HepG2 (cell line): Measurements from ENCODE around the gene THSD4. TPM values are rescaled to one million over a fixed set of nuclear protein-coding genes. Genes with fewer than 3 reads are reported as not detected.
A peak's percentile ranks its signal among the peaks of the same experiment; 100 is the strongest.

ENCODE experiments used
- EED ChIP-seq: sonication (generic); formaldehyde crosslinking; IDR thresholded peaks from 2 replicates; pipeline ENCODE4 v1.5.0; 2020; ENCODE audit warnings: mild to moderate bottlenecking, missing genetic modification reagents
- FOXO1 ChIP-seq: sonication (generic); formaldehyde crosslinking; IDR thresholded peaks from 2 replicates; pipeline ENCODE4 v1.4.0; 2020; ENCODE audit warnings: missing genetic modification reagents
- GATAD1 ChIP-seq: IDR thresholded peaks from 2 replicates; pipeline ENCODE4 v1.6.1; 2016; ENCODE audit warnings: missing genetic modification reagents, missing compliant biosample characterization
- GLI4 ChIP-seq: sonication (generic); formaldehyde crosslinking; IDR thresholded peaks from 2 replicates; pipeline ENCODE4 v1.5.1; 2020; ENCODE audit warnings: missing genetic modification reagents, mild to moderate bottlenecking, moderate library complexity, borderline replicate concordance
- GTF2F1 ChIP-seq: fragments of 150-350 bp; IDR thresholded peaks from 2 replicates; pipeline ENCODE4 v1.6.1; 2014; ENCODE audit warnings: low read length
- HMG20B ChIP-seq: conservative IDR thresholded peaks from 2 replicates; pipeline ENCODE4 v1.6.1; 2016; ENCODE audit warnings: missing genetic modification reagents, missing compliant biosample characterization
- MXD4 ChIP-seq: IDR thresholded peaks from 2 replicates; pipeline ENCODE4 v1.6.1; 2016; ENCODE audit warnings: mild to moderate bottlenecking, missing biosample characterization, missing genetic modification reagents
- POLR2G ChIP-seq: fragments of 200-400 bp; formaldehyde crosslinking; IDR thresholded peaks from 2 replicates; pipeline ENCODE4 v1.6.1; 2018; ENCODE audit warnings: mild to moderate bottlenecking, low read depth, low read length, moderate library complexity
- RARA ChIP-seq: IDR thresholded peaks from 2 replicates; pipeline ENCODE4 v1.6.1; 2016; ENCODE audit warnings: missing genetic modification reagents, missing compliant biosample characterization
- SOX5 ChIP-seq: IDR thresholded peaks from 2 replicates; pipeline ENCODE4 v1.6.1; 2016; ENCODE audit warnings: borderline replicate concordance
- ZNF556 ChIP-seq: sonication (generic); formaldehyde crosslinking; IDR thresholded peaks from 2 replicates; pipeline ENCODE4 v1.4.0; 2020; ENCODE audit warnings: mild to moderate bottlenecking, missing genetic modification reagents, borderline replicate concordance
- polyA plus RNA-seq, 8 experiments: library from polyadenylated mRNA; depleted of rRNA in 3 of 8; stranded (reverse) in 7 of 8; unstranded in 1 of 8; fragments of >200 nt; fragmentation: Illumina TruSeq in 4 of 8; extraction: Trizol in 4 of 8; gene quantifications; 2 replicates each; pipeline versions ENCODE4 v1.2.1 to v1.2.3, GENCODE V29; 2011 to 2016; ENCODE audit warnings: low read depth in 4 of 8, missing spikeins in 1 of 8, mixed read lengths in 1 of 8; ENCODE audit not compliant: insufficient read depth in 1 of 8
- total RNA-seq, 5 experiments: library from RNA; depleted of rRNA; stranded (reverse); fragments of >200 nt; fragmentation: Illumina TruSeq; extraction: Trizol; gene quantifications; 2 replicates each; pipeline ENCODE4 v1.2.3, GENCODE V29; 2016; ENCODE audit warnings: low read depth in 1 of 5
- TF ChIP-seq, protein P1 (sequence below): sonication (generic); formaldehyde crosslinking; IDR thresholded peaks from 2 replicates; pipeline ENCODE4 v1.8.0; 2022; ENCODE audit warnings: mild to moderate bottlenecking, missing genetic modification reagents, borderline replicate concordance
- TF ChIP-seq, protein P2 (sequence below): sonication (generic); formaldehyde crosslinking; IDR thresholded peaks from 2 replicates; pipeline ENCODE4 v1.8.0; 2023; ENCODE audit warnings: mild to moderate bottlenecking, missing genetic modification reagents
- TF ChIP-seq, protein P3 (sequence below): IDR thresholded peaks from 2 replicates; pipeline ENCODE4 v1.4.0; 2020; ENCODE audit warnings: mild to moderate bottlenecking, missing genetic modification reagents
- TF ChIP-seq, protein P4 (sequence below): sonication (generic); formaldehyde crosslinking; IDR thresholded peaks from 2 replicates; pipeline ENCODE4 v1.5.1; 2020; ENCODE audit warnings: mild to moderate bottlenecking, missing genetic modification reagents, borderline replicate concordance
- TF ChIP-seq, protein P5 (sequence below): sonication (generic); formaldehyde crosslinking; IDR thresholded peaks from 2 replicates; pipeline ENCODE4 v1.9.0; 2021; ENCODE audit warnings: missing genetic modification reagents, mild to moderate bottlenecking, borderline replicate concordance

THSD4 gene
- total and polyA plus RNA-seq, 2 of the 13 experiments (the other 11 are each of a cell fraction or from before 2014, with no cell fraction given) = 0.07 to 0.21 TPM

DNA sequence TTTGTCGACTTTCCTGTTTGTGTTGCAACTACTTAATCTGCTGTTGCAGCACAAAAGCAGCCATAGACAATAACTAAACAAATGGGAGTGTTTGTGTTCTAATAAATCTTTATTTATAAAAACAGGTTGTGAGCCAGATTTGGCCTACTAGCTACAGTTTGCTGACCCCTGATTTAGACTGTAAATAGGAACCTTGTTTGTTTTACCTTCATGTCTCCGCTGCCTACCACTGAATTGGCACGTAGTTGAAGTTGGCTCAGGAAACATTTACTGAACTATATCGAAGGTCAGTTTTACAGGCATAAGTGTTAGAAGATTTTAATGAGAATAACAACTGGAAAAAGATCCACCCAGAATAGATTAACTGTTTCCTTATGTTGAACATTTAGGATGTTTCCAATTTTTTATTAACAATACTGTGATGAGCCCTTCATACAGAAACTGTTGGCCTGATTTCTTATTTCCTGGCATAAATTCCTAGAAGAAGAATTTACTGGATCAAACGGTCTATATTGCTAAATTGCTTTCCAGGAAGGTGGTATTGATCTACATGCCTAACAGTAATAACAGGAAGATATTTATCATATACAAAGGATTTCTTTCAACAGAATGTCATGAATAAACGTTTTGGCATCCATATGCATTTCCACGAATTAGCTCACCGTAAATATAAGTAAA is 538.9 kb downstream of the THSD4 start (continued):
- TF ChIP-seq, protein P1, sequence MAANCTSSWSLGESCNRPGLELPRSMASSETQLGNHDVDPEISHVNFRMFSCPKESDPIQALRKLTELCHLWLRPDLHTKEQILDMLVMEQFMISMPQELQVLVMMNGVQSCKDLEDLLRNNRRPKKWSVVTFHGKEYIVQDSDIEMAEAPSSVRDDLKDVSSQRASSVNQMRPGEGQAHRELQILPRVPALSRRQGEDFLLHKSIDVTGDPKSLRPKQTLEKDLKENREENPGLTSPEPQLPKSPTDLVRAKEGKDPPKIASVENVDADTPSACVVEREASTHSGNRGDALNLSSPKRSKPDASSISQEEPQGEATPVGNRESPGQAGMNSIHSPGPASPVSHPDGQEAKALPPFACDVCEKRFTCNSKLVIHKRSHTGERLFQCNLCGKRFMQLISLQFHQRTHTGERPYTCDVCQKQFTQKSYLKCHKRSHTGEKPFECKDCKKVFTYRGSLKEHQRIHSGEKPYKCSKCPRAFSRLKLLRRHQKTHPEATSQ (CRISPR knock-in tag) = no peak
- TF ChIP-seq, protein P2, sequence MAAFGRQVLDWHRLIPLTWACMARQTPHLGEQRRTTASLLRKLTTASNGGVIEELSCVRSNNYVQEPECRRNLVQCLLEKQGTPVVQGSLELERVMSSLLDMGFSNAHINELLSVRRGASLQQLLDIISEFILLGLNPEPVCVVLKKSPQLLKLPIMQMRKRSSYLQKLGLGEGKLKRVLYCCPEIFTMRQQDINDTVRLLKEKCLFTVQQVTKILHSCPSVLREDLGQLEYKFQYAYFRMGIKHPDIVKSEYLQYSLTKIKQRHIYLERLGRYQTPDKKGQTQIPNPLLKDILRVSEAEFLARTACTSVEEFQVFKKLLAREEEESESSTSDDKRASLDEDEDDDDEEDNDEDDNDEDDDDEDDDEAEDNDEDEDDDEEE = no peak
- TF ChIP-seq POLR2G (no peak), EED (CRISPR knock-in tag) (no peak), ZNF556 (CRISPR knock-in tag) (no peak), FOXO1 (CRISPR knock-in tag) (peak; percentile 84; the same call in 1 of the 2 replicates), RARA (CRISPR knock-in tag) (peak; percentile 89), GTF2F1 (no peak), HMG20B (peak; percentile 98), GLI4 (CRISPR knock-in tag) (no peak), SOX5 (peak; percentile 83), GATAD1 (CRISPR knock-in tag) (0 out of 2 replicates have a peak, but pooled peaks have one; percentile 41), MXD4 (CRISPR knock-in tag) (no peak)
- TF ChIP-seq, protein P3, sequence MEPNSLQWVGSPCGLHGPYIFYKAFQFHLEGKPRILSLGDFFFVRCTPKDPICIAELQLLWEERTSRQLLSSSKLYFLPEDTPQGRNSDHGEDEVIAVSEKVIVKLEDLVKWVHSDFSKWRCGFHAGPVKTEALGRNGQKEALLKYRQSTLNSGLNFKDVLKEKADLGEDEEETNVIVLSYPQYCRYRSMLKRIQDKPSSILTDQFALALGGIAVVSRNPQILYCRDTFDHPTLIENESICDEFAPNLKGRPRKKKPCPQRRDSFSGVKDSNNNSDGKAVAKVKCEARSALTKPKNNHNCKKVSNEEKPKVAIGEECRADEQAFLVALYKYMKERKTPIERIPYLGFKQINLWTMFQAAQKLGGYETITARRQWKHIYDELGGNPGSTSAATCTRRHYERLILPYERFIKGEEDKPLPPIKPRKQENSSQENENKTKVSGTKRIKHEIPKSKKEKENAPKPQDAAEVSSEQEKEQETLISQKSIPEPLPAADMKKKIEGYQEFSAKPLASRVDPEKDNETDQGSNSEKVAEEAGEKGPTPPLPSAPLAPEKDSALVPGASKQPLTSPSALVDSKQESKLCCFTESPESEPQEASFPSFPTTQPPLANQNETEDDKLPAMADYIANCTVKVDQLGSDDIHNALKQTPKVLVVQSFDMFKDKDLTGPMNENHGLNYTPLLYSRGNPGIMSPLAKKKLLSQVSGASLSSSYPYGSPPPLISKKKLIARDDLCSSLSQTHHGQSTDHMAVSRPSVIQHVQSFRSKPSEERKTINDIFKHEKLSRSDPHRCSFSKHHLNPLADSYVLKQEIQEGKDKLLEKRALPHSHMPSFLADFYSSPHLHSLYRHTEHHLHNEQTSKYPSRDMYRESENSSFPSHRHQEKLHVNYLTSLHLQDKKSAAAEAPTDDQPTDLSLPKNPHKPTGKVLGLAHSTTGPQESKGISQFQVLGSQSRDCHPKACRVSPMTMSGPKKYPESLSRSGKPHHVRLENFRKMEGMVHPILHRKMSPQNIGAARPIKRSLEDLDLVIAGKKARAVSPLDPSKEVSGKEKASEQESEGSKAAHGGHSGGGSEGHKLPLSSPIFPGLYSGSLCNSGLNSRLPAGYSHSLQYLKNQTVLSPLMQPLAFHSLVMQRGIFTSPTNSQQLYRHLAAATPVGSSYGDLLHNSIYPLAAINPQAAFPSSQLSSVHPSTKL (CRISPR knock-in tag) = peak; percentile 93
- TF ChIP-seq, protein P4, sequence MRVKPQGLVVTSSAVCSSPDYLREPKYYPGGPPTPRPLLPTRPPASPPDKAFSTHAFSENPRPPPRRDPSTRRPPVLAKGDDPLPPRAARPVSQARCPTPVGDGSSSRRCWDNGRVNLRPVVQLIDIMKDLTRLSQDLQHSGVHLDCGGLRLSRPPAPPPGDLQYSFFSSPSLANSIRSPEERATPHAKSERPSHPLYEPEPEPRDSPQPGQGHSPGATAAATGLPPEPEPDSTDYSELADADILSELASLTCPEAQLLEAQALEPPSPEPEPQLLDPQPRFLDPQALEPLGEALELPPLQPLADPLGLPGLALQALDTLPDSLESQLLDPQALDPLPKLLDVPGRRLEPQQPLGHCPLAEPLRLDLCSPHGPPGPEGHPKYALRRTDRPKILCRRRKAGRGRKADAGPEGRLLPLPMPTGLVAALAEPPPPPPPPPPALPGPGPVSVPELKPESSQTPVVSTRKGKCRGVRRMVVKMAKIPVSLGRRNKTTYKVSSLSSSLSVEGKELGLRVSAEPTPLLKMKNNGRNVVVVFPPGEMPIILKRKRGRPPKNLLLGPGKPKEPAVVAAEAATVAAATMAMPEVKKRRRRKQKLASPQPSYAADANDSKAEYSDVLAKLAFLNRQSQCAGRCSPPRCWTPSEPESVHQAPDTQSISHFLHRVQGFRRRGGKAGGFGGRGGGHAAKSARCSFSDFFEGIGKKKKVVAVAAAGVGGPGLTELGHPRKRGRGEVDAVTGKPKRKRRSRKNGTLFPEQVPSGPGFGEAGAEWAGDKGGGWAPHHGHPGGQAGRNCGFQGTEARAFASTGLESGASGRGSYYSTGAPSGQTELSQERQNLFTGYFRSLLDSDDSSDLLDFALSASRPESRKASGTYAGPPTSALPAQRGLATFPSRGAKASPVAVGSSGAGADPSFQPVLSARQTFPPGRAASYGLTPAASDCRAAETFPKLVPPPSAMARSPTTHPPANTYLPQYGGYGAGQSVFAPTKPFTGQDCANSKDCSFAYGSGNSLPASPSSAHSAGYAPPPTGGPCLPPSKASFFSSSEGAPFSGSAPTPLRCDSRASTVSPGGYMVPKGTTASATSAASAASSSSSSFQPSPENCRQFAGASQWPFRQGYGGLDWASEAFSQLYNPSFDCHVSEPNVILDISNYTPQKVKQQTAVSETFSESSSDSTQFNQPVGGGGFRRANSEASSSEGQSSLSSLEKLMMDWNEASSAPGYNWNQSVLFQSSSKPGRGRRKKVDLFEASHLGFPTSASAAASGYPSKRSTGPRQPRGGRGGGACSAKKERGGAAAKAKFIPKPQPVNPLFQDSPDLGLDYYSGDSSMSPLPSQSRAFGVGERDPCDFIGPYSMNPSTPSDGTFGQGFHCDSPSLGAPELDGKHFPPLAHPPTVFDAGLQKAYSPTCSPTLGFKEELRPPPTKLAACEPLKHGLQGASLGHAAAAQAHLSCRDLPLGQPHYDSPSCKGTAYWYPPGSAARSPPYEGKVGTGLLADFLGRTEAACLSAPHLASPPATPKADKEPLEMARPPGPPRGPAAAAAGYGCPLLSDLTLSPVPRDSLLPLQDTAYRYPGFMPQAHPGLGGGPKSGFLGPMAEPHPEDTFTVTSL (CRISPR knock-in tag) = peak; percentile 92; the same call in 1 of the 2 replicates
- TF ChIP-seq, protein P5, sequence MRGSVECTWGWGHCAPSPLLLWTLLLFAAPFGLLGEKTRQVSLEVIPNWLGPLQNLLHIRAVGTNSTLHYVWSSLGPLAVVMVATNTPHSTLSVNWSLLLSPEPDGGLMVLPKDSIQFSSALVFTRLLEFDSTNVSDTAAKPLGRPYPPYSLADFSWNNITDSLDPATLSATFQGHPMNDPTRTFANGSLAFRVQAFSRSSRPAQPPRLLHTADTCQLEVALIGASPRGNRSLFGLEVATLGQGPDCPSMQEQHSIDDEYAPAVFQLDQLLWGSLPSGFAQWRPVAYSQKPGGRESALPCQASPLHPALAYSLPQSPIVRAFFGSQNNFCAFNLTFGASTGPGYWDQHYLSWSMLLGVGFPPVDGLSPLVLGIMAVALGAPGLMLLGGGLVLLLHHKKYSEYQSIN (CRISPR knock-in tag) = no peak
